AG09319 (cell line): Measurements from ENCODE around the gene RFLNA.

Source experiments
- DNase-seq: peaks from one replicate; pipeline ENCODE4 v3.0.0-alpha.2; 2010; ENCODE audit warnings: low read depth; ENCODE audit errors: extremely low read depth
- TF ChIP-seq, protein P1 (sequence below): IDR thresholded peaks from 2 replicates; pipeline ENCODE4 v1.5.1; 2011; ENCODE audit warnings: low read depth, mild to moderate bottlenecking, inconsistent platforms, low read length, moderate library complexity

RFLNA gene

DNA sequence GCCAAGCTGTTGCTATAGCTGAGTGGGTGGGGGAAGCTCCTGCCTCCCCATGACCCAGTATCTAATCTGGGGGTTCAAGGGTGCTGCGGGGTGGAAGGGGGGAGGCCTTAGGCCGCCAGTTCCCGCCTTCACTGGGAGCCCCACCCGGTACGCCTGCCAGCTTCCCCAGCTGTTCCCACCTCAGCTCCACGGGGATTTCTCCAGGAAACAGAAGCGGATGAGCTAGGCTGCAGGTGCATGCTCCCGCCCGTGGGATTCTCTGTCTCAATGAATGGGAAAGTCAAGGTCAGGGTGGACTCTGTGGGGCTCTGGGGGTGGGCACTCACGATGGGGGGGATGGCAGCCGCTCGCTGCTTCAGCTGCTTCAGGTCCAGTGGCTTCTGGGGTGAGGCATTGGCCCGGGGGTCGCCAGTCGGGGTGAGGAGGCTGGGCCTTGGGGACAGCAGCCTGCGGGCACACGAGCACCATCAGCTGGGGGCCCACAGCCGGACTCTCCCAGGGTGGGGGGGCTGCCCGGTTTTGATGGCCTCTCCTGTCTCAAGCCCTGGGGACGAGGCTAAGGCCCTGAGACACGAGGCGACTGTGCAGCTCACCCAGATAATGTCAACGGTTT is 68.6 kb downstream of the RFLNA start:
- DNase-seq, result no peak

DNA sequence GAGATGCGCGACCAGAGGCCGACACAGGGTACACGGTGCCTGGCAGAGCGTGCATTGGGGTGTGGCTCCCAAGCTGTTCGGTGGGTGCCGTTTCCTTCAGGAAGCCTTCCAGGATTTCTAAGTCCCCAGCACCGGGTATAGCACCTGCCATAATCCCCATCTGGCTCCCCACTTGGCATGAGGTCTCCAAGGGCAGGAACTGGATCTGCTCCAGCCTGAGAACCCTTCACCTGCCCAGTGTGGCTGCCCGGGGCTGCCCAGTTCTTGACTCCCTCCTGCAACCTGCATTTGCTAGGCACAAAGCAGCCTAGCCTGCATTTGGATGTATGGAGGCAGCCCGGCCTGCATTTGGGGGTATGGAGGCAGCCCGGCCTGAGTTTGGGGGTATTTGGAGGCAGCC is 69.7 kb downstream of the RFLNA start:
- TF ChIP-seq, protein P1, sequence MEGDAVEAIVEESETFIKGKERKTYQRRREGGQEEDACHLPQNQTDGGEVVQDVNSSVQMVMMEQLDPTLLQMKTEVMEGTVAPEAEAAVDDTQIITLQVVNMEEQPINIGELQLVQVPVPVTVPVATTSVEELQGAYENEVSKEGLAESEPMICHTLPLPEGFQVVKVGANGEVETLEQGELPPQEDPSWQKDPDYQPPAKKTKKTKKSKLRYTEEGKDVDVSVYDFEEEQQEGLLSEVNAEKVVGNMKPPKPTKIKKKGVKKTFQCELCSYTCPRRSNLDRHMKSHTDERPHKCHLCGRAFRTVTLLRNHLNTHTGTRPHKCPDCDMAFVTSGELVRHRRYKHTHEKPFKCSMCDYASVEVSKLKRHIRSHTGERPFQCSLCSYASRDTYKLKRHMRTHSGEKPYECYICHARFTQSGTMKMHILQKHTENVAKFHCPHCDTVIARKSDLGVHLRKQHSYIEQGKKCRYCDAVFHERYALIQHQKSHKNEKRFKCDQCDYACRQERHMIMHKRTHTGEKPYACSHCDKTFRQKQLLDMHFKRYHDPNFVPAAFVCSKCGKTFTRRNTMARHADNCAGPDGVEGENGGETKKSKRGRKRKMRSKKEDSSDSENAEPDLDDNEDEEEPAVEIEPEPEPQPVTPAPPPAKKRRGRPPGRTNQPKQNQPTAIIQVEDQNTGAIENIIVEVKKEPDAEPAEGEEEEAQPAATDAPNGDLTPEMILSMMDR, result no peak
- DNase-seq, result no peak

More for the DNA sequence above, 68.6 kb downstream of the RFLNA start:
- TF ChIP-seq, protein P1, result no peak
